DND-41 (cell line): ENCODE data around the gene POLR3B.

Experiments used
- CTCF ChIP-seq: IDR thresholded peaks from 2 replicates; pipeline ENCODE4 v1.5.1; 2012; ENCODE audit warnings: borderline replicate concordance, low read length, moderate library complexity, mild to moderate bottlenecking; ENCODE audit not compliant: poor library complexity, severe bottlenecking; ENCODE audit errors: extremely low read depth
- EZH2 ChIP-seq: IDR thresholded peaks from 3 replicates; pipeline ENCODE4 v1.6.1; 2012; ENCODE audit warnings: borderline replicate concordance, low read depth, mild to moderate bottlenecking, moderate library complexity, low read length, inconsistent platforms; ENCODE audit not compliant: severe bottlenecking

DNA sequence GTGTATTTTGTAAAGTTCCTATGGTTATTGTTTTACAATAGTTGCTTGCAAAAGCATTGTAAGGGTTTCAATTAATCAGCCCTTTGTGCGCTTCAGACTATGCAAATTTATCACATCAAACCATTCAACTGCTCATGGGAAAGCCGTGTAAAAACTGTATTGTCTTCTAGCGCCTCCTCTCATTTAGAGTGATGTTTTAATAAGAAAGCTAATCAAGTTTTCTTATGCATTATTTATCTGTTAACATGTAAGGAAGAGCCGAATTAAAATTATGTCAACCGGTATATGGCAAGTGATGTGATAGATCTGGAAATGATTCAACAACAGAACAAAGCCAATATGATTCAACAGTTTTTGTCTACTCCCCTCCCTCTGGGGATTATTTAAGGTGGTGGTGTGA, 132.7 kb downstream of the POLR3B start:
- no peak for TF ChIP-seq EZH2
- TF ChIP-seq CTCF: no peak
